Neuronal stem cell (in vitro differentiated cells): ENCODE measurements around the gene UBE2Z.

ENCODE experiments used
- DNase-seq: peaks from one replicate; pipeline ENCODE4 v3.0.0-alpha.2; 2013; ENCODE audit warnings: low spot score
- H2AFZ ChIP-seq: one replicate; pipeline ENCODE4 v1.6.1; 2013; ENCODE audit warnings: mild to moderate bottlenecking, low read length, inconsistent platforms
- H2AK5ac ChIP-seq: 2 replicates; pipeline ENCODE4 v1.6.1; 2013; ENCODE audit warnings: low read depth, mild to moderate bottlenecking, inconsistent platforms, low read length, moderate library complexity, mixed read lengths
- H2BK120ac ChIP-seq: 2 replicates; pipeline ENCODE4 v1.6.1; 2013; ENCODE audit warnings: low read depth, mild to moderate bottlenecking, inconsistent platforms, low read length, moderate library complexity, mixed read lengths
- H2BK12ac ChIP-seq: one replicate; pipeline ENCODE4 v1.6.1; 2013; ENCODE audit warnings: low read length, inconsistent platforms
- H2BK15ac ChIP-seq: 2 replicates; pipeline ENCODE4 v1.6.1; 2013; ENCODE audit warnings: mild to moderate bottlenecking, low read length, inconsistent platforms, mixed read lengths
- H2BK5ac ChIP-seq: one replicate; pipeline ENCODE4 v1.6.1; 2013; ENCODE audit warnings: inconsistent platforms, mild to moderate bottlenecking, low read length, moderate library complexity
- H3K14ac ChIP-seq: one replicate; pipeline ENCODE4 v1.6.1; 2013; ENCODE audit warnings: low read length, inconsistent platforms
- H3K18ac ChIP-seq: 2 replicates; pipeline ENCODE4 v1.6.1; 2013; ENCODE audit warnings: low read length, inconsistent platforms
- H3K23ac ChIP-seq: 2 replicates; pipeline ENCODE4 v1.6.1; 2013; ENCODE audit warnings: low read depth, mild to moderate bottlenecking, mixed read lengths, low read length, inconsistent platforms; ENCODE audit not compliant: poor library complexity
- H3K27ac ChIP-seq: replicated peaks from 3 replicates; pipeline ENCODE4 v1.5.1; 2013; ENCODE audit warnings: low read length, inconsistent platforms
- H3K27me3 ChIP-seq, 3 experiments: 2 replicates each; pipeline ENCODE4 v1.6.1; 2013; ENCODE audit warnings: low read length in 3 of 3, mild to moderate bottlenecking in 2 of 3, inconsistent platforms in 1 of 3, low read depth in 1 of 3, mixed read lengths in 1 of 3, moderate library complexity in 1 of 3; ENCODE audit not compliant: control insufficient read depth in 3 of 3, insufficient read depth in 3 of 3
- H3K36me3 ChIP-seq, 2 donors: replicated peaks in 1 of 2; 2 replicates each; pipeline ENCODE4 v1.6.1; 2013; ENCODE audit warnings: low read length in 2 of 2; ENCODE audit not compliant: control insufficient read depth in 2 of 2, insufficient read depth in 2 of 2
- H3K4ac ChIP-seq: 2 replicates; pipeline ENCODE4 v1.6.1; 2013; ENCODE audit warnings: inconsistent platforms, mild to moderate bottlenecking, low read length, moderate library complexity
- H3K4me1 ChIP-seq, 2 donors: 1 replicate in 1 of 2; 2 replicates in 1 of 2; pipeline ENCODE4 v1.6.1; 2013; ENCODE audit warnings: low read length in 2 of 2, low read depth in 1 of 2; ENCODE audit not compliant: control insufficient read depth in 2 of 2, insufficient read depth in 1 of 2
- H3K4me2 ChIP-seq: one replicate; pipeline ENCODE4 v1.6.1; 2013; ENCODE audit warnings: mild to moderate bottlenecking, low read length, inconsistent platforms; ENCODE audit not compliant: insufficient read depth, poor library complexity, severe bottlenecking
- H3K4me3 ChIP-seq, 2 donors: 2 replicates each; pipeline ENCODE4 v1.5.1; 2013; ENCODE audit warnings: low read length in 2 of 2, mild to moderate bottlenecking in 2 of 2, inconsistent platforms in 1 of 2, moderate library complexity in 1 of 2
- H3K79me1 ChIP-seq: one replicate; pipeline ENCODE4 v1.6.1; 2013; ENCODE audit warnings: low read depth, mild to moderate bottlenecking, inconsistent platforms, low read length, moderate library complexity
- H3K9ac ChIP-seq: one replicate; pipeline ENCODE4 v1.6.1; 2013; ENCODE audit warnings: mild to moderate bottlenecking, low read depth, low read length, inconsistent platforms; ENCODE audit not compliant: poor library complexity
- H3K9me3 ChIP-seq, 2 donors: replicated peaks in 1 of 2; 2 replicates each; pipeline versions ENCODE3 to v1.6.1; 2013; ENCODE audit warnings: low read length in 2 of 2, mild to moderate bottlenecking in 2 of 2, inconsistent platforms in 1 of 2, low read depth in 1 of 2, mixed read lengths in 1 of 2, moderate library complexity in 1 of 2; ENCODE audit not compliant: control insufficient read depth in 2 of 2, insufficient read depth in 1 of 2
- H4K8ac ChIP-seq: one replicate; pipeline ENCODE4 v1.6.1; 2013; ENCODE audit warnings: low read depth, mild to moderate bottlenecking, inconsistent platforms, low read length, moderate library complexity
- H4K91ac ChIP-seq: one replicate; pipeline ENCODE4 v1.6.1; 2013; ENCODE audit warnings: low read length, low read depth, mild to moderate bottlenecking, inconsistent platforms; ENCODE audit not compliant: poor library complexity
- WGBS, 2 donors: extraction: QIAGEN DNeasy Blood & Tissue Kit; methylation state at CpG; one replicate each; pipeline ENCODE4 v1.1.7; 2013; ENCODE audit warnings: missing lambda C conversion rate in 2 of 2, mixed read lengths in 1 of 2; ENCODE audit not compliant: insufficient read length in 2 of 2, insufficient replicate concordance in 1 of 2; ENCODE audit errors: extremely low coverage in 2 of 2; 5-methylcytosine and 5-hydroxymethylcytosine counted together

The UBE2Z gene

DNA sequence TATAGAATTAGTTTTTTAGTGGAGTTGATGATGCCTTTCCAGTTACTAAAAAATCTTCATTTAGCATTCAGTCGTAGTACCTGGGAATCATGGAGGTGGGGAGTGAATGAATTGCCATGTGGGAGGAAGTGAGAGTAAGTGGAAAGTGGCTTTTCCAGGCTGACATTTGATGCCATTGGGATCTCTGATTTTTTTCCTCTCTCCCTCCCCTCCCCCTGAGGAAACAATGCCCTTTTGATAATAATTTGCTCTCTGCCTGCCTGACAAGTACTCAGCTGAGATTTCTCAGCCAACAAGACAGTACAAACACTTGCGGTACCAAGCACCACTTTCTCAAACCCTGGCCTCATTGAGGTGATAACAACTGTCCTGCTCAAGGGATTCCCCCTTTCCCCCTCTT lies 2.2 kb downstream of the UBE2Z start:
- no peak for DNase-seq
- H3K79me1 ChIP-seq: peaks cover 4% of the 10 kb centered on the region
- H2BK15ac ChIP-seq: no peak overlapping the region
- H2AK5ac ChIP-seq: no peak overlapping the region
- no peaks in the 10 kb centered on the region for H3K9me3 ChIP-seq
- no peak overlapping the region for H2BK120ac ChIP-seq
- H3K4me3 ChIP-seq: no peak overlapping the region
- no peak overlapping the region for H2AFZ ChIP-seq
- no peak overlapping the region for H2BK5ac ChIP-seq
- no peak overlapping the region for H3K23ac ChIP-seq
- no peak overlapping the region for H3K4ac ChIP-seq
- peaks cover 10 to 57% of the 10 kb centered on the region in 2 donors for H3K36me3 ChIP-seq
- no CpG with 5 or more reads among the region's 2 CpGs for WGBS, 2 donors
- no peak overlapping the region for H3K14ac ChIP-seq
- no peak overlapping the region for H2BK12ac ChIP-seq
- H3K4me2 ChIP-seq: no peak overlapping the region
- no peak overlapping the region for H3K9ac ChIP-seq
- H3K4me1 ChIP-seq: peaks cover 9% of the 10 kb centered on the region in 2 donors
- H3K18ac ChIP-seq: no peak overlapping the region
- H3K27ac ChIP-seq: no peak overlapping the region
- H4K8ac ChIP-seq: no peak overlapping the region
- no peaks in the 10 kb centered on the region for H3K27me3 ChIP-seq
- H4K91ac ChIP-seq: no peak overlapping the region

DNA sequence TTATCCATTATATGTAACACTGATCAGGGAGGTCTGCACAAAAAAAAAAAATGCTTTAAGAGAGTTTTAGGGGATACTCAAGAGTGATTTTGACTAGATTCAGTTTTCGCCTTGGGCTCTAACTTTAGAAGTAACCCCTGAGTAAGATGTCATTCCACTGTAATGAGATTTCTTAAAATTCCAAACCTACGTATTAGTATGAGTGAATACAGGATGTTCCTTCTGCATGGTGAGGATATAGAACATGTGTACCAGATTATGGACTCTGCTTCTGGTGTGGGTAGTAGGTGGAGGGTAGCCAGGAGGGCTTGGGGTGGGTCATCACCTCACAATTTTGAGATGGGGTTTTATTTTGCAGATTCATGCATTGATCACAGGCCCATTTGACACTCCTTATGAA lies 4.3 kb downstream of the UBE2Z start:
- no peak overlapping the region for H2BK12ac ChIP-seq
- peaks cover 18 to 78% of the 10 kb centered on the region in 2 donors for H3K36me3 ChIP-seq
- H3K27ac ChIP-seq: no peak overlapping the region
- no peaks in the 10 kb centered on the region for H3K9me3 ChIP-seq
- H3K14ac ChIP-seq: no peak overlapping the region
- DNase-seq: no peak
- H2BK15ac ChIP-seq: no peak overlapping the region
- no peak overlapping the region for H2BK120ac ChIP-seq
- no peak overlapping the region for H2AFZ ChIP-seq
- H3K4ac ChIP-seq: no peak overlapping the region
- H4K91ac ChIP-seq: no peak overlapping the region
- H3K23ac ChIP-seq: no peak overlapping the region
- no peak overlapping the region for H2BK5ac ChIP-seq
- H4K8ac ChIP-seq: no peak overlapping the region
- H3K27me3 ChIP-seq: no peaks in the 10 kb centered on the region
- peaks cover 9% of the 10 kb centered on the region in 2 donors for H3K4me1 ChIP-seq
- H3K79me1 ChIP-seq: peaks cover 6% of the 10 kb centered on the region
- no peak overlapping the region for H2AK5ac ChIP-seq
- H3K4me2 ChIP-seq: no peak overlapping the region
- WGBS, 2 donors: no CpG with 5 or more reads among the region's 2 CpGs
- no peak overlapping the region for H3K9ac ChIP-seq
- no peak overlapping the region for H3K18ac ChIP-seq
- no peak overlapping the region for H3K4me3 ChIP-seq

DNA sequence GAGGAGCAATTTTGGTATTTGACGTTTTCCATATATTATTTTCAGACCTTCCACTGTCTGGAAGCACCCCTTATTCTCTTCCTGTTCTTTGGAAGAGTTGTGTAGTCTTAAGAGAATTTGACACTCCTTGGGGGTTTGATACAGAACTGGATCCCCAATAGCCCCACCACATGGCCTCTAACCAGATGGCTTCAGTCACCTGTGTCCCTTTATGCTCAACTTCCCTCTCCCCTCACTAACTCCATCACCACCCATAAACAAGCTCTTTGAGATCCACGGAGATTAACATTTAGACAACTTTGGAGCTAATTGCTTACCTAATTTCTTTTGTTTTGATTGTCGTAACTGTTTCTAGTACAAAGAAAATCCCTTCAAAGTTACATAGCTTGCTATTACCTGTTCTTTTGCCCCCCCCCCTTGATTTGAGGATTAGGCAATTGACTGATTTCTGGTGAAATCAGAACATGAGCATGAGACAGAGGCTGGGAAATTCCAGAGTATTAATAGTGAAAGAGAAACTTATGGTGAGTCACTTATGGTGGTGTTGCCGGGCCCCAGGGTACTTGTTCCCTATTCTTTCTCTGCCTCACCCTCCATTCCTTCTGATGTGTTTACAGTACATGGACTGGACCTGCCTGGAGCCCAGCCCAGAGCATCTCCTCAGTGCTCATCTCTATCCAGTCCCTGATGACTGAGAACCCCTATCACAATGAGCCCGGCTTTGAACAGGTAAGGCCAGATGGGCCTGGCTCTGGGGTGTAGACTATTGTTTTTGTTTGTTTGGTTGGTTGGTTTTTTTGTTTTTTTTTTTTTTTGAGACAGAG lies 7.5 kb downstream of the UBE2Z start:
- no peak overlapping the region for H3K23ac ChIP-seq
- H3K9ac ChIP-seq: no peak overlapping the region
- H3K14ac ChIP-seq: no peak overlapping the region
- H3K18ac ChIP-seq: no peak overlapping the region
- H4K8ac ChIP-seq: no peak overlapping the region
- no peak for DNase-seq
- no peak overlapping the region for H2AFZ ChIP-seq
- H3K27me3 ChIP-seq: no peaks in the 10 kb centered on the region
- H3K9me3 ChIP-seq: no peaks in the 10 kb centered on the region
- H3K36me3 ChIP-seq: peaks cover 28 to 98% of the 10 kb centered on the region in 2 donors
- H3K4me1 ChIP-seq: peaks cover 0 to 1% of the 10 kb centered on the region in 2 donors
- H3K4ac ChIP-seq: no peak overlapping the region
- peaks cover 2% of the 10 kb centered on the region for H3K79me1 ChIP-seq
- H3K27ac ChIP-seq: no peak overlapping the region
- no peak overlapping the region for H2AK5ac ChIP-seq
- H3K4me2 ChIP-seq: no peak overlapping the region
- H4K91ac ChIP-seq: no peak overlapping the region
- no peak overlapping the region for H2BK120ac ChIP-seq
- no CpG with 5 or more reads among the region's 5 CpGs for WGBS, 2 donors
- no peak overlapping the region for H3K4me3 ChIP-seq
- no peak overlapping the region for H2BK12ac ChIP-seq
- H2BK5ac ChIP-seq: no peak overlapping the region
- no peak overlapping the region for H2BK15ac ChIP-seq

DNA sequence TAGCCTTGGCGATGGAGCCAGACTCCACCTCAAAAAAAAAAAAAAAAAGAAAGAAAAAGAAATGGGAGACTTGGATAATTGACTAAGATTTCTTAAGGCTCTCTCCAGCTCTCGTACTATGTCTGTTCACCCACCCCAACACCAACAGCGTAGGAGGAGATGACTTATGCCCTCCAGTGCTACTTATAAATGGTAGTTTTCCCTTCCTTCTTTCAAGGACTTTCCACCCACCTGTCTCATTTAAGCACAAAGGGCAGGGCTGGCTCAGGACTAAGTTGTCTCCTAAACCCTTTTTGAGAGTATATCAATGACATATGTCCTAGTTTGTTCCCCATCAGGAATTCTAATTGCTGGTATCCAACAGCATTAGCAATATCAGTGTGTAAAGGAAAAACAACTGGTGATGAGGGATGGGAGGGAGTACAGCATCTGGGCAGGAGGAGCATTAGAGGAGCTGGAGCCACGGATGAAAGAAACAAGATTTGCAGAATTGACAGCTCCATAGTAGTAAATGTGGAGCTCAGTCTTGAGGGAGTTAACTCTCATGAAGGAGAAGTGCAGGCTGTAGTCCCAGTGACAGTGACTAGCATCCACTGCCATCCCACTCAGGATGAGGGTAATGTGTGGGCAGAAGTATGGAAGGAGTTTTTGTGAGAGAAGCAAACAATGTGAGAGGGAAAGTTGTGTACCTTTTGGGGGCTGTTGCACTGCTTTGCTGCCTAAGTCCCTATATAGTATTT lies 17.2 kb downstream of the UBE2Z start:
- H2AFZ ChIP-seq: no peak overlapping the region
- H4K91ac ChIP-seq: no peak overlapping the region
- H3K27me3 ChIP-seq: no peaks in the 10 kb centered on the region
- no peak overlapping the region for H3K4me3 ChIP-seq
- no peak overlapping the region for H3K9ac ChIP-seq
- H3K14ac ChIP-seq: no peak overlapping the region
- no peaks in the 10 kb centered on the region for H3K79me1 ChIP-seq
- no peak overlapping the region for H2BK5ac ChIP-seq
- no CpG with 5 or more reads among the region's 4 CpGs for WGBS, 2 donors
- H3K4me2 ChIP-seq: no peak overlapping the region
- no peak overlapping the region for H2BK12ac ChIP-seq
- H2AK5ac ChIP-seq: no peak overlapping the region
- no peak overlapping the region for H3K18ac ChIP-seq
- H3K27ac ChIP-seq: no peak overlapping the region
- no peak overlapping the region for H3K4ac ChIP-seq
- H3K23ac ChIP-seq: no peak overlapping the region
- H2BK120ac ChIP-seq: no peak overlapping the region
- no peak overlapping the region for H2BK15ac ChIP-seq
- H3K9me3 ChIP-seq: no peaks in the 10 kb centered on the region
- DNase-seq: no peak
- H3K4me1 ChIP-seq: no peaks in the 10 kb centered on the region
- peaks cover 58 to 99% of the 10 kb centered on the region in 2 donors for H3K36me3 ChIP-seq
- H4K8ac ChIP-seq: no peak overlapping the region
